Activated naive CD4-positive, alpha-beta T cell (primary cell): ENCODE data around the gene WDFY3.

Experiments used
- DNase-seq, 4 experiments: peaks; one replicate each; lab custom pipeline; 2025; lab: John Stamatoyannopoulos, UW

The WDFY3 gene, protein sequence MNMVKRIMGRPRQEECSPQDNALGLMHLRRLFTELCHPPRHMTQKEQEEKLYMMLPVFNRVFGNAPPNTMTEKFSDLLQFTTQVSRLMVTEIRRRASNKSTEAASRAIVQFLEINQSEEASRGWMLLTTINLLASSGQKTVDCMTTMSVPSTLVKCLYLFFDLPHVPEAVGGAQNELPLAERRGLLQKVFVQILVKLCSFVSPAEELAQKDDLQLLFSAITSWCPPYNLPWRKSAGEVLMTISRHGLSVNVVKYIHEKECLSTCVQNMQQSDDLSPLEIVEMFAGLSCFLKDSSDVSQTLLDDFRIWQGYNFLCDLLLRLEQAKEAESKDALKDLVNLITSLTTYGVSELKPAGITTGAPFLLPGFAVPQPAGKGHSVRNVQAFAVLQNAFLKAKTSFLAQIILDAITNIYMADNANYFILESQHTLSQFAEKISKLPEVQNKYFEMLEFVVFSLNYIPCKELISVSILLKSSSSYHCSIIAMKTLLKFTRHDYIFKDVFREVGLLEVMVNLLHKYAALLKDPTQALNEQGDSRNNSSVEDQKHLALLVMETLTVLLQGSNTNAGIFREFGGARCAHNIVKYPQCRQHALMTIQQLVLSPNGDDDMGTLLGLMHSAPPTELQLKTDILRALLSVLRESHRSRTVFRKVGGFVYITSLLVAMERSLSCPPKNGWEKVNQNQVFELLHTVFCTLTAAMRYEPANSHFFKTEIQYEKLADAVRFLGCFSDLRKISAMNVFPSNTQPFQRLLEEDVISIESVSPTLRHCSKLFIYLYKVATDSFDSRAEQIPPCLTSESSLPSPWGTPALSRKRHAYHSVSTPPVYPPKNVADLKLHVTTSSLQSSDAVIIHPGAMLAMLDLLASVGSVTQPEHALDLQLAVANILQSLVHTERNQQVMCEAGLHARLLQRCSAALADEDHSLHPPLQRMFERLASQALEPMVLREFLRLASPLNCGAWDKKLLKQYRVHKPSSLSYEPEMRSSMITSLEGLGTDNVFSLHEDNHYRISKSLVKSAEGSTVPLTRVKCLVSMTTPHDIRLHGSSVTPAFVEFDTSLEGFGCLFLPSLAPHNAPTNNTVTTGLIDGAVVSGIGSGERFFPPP (N-terminal part only)

GRCh38 chr4:84966382-84967242, at the start of gene WDFY3:
WDFY3 (minus strand) TSS chr4:84966690; CDS start chr4:84860591, 106,099 bp downstream.
- no peak for DNase-seq

- no peak for DNase-seq
Measured at GRCh38 chr4:85005865-85006377, 39.4 kb upstream of the WDFY3 start.

DNA sequence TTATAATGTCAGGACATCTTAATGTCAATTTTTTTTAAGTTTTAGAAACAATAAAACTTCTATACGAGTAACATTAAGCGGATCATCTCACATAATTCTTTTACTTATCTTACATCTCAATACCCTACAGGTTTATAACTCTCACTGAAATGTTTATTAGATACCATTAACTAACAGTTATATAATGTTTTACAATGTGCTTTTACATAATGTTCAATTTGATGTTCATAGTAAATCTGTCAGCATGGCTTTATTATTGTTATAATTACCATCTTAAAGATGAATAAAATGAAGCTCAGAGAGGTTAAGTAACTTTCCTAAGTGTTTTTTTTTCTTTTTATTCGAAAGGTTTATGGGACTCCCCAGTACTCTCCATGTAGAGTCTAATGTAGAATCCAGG, 33.9 kb upstream of the WDFY3 start:
- no peak for DNase-seq

DNA sequence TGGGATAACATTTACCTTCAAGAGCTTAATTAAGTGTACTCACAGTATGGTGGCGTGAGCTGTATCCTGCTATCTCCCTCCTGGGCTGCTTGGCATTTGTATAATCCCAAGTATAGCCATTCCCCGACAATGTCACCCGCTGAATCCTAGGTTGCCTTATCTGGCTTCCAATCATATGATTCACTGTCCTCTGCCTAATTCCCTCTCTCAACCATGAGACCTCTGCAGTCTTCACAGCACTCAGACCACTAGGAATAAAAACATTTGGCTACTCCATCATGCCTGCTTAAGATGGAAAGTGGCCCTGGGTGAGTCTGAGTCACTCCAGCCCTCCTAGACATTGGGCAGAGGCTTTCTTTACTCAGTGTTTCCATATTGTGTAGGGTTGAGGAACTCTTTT, 28.9 kb upstream of the WDFY3 start:
- DNase-seq = no peak

DNA sequence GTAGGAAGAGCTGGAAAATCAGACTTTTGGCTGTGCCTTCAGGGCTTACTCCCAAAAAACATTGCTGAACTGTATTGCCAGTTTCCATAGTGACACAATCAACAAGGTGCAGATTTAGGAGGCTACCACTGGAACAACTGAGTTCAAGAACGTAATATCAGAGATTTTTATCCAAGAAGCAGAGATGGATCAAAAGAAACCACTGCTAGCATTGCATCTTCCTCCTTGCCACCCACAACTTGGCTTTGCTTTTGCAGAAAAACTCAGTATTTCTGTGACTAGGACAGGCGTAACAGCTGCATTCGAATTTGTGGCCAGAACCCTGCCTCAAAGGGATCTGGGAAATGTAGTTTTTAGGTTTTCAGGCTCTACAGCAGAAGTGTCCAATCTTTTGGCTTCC, 27.8 kb upstream of the WDFY3 start:
- no peak for DNase-seq

GRCh38 chr4:84985952-84986351, 19.5 kb upstream of the WDFY3 start:
- DNase-seq = no peak

DNA sequence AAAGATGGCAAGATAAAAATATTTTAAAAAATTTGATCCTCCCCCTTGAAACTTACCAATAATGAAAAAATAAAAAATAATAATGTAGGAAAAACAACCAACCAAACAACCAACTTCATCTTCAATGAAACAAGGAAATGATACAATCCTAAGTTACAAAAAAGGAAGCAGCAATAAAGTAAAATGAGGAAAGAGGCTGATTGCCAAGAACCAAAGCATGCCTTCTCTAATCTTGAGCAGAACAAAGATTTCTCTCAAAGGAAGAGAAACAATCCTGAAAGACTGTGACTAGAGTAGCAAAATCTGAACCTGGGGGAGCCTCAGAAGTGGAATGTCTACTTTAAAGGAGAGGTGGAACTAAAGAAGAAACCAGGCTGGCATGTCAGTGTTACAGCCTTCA, 10.9 kb upstream of the WDFY3 start:
- DNase-seq = no peak

GRCh38 chr4:84973856-84974255, 7.4 kb upstream of the WDFY3 start:
- no peak for DNase-seq

- no peak for DNase-seq
Measured at GRCh38 chr4:84971319-84971932, 4.9 kb upstream of the WDFY3 start.

DNA sequence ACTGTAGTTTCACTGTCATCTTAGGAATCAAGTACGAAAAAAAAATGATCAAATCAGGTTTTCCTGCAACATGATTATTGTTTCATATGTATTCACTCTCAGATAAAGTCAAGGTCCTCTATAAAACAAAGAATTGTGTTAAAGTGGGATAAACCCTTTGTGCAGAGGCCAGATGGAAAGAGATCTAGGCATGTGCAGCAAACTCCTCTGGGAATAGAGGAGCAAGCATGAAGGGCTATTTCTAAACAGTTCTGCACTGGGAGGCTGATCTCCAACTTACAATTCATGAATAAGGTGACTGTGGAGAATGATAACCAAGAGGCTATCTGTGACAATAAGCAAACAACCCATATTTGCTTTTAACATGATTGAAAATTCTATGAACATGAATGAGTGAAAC, 2.4 kb upstream of the WDFY3 start:
- DNase-seq = no peak

DNA sequence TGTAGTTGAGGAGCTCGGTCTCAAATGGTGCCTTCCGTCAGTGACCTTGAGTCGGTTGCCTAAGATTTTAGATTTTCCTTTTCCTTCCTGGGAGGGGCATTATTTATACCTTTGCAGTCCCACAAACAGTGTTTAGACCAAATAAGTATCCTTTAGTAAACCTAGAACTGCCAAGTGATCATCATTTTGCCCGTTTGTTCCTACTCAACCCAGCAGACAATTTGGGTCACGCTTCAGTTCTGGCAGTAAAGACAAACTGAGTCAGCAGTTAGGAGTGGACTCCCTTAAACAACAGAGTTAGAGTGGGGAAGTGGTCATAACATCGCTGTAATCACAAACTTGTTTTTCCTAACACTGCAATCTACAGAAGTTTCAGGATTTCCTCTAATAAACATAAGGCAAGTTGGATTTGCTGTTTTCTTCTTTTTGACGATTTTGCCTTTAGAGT, 777 bp upstream of the WDFY3 start:
- no peak for DNase-seq

GRCh38 chr4:84965553-84966381, 723 bp downstream of the WDFY3 start:
- DNase-seq = no peak

GRCh38 chr4:84964995-84965552, 1.4 kb downstream of the WDFY3 start:
- no peak for DNase-seq

DNA sequence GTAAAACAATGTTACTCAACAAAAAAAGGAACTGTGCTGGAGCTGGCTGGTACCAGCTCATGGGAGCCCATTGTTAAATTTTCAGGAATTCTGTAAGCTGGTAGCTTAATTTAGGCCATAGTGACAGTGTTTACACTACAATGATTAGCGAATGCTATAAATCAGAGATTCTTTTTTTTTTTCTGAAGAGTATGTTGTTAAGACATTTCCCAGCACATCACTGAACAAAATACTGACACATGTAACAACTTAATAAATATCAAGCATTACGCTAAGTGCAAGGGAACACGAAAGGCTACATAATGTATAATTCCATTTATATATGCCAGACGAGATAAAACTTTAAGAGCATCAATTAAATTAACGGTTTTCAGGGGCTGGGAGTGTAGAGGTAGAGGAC, 4.4 kb downstream of the WDFY3 start:
- no peak for DNase-seq

DNA sequence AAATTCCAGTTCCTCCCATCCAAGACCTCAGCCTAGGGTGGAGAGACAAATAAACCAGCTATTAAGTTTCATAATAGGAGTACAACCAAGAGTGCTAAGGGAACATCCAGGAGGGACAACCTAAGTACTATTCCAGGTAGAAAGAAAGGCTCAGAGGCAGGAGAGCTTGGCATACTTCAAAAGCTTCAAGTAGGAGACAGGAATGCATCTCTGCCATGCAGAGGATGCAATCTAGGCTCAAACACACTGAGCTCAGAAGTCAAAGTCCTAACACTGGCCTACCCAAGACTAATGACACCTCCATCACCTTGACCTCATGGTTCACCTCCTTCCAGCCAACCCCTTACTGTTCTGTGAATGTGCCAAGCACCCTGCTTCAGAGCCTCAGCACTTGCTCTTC, 8.1 kb downstream of the WDFY3 start:
- DNase-seq = no peak

GRCh38 chr4:84957514-84958420, 8.7 kb downstream of the WDFY3 start:
- no peak for DNase-seq

- DNase-seq = no peak
Measured at GRCh38 chr4:84956014-84956413, 10.5 kb downstream of the WDFY3 start.

- no peak for DNase-seq
Measured at GRCh38 chr4:84954982-84955567, 11.4 kb downstream of the WDFY3 start.
